Hematopoietic multipotent progenitor cell treated with erythropoietin and hydrocortisone succinate and interleukin-3 and kit ligand, for 4 days (in vitro differentiated cells): ENCODE data around the gene KMT2C.
"Not testable (repeated sequence)": the region's sequence is repeated elsewhere in the genome, so short reads cannot be mapped to it uniquely, and the experiment has no call there.

ENCODE experiments used
- DNase-seq: peaks from one replicate; pipeline ENCODE4 v3.0.0-alpha.2; 2015

Gene KMT2C

GRCh38 chr7:152402384-152403250, 33.2 kb downstream of the KMT2C start:
- DNase-seq: no peak

- DNase-seq: no peak
Measured at GRCh38 chr7:152399344-152399743, 36.5 kb downstream of the KMT2C start.

GRCh38 chr7:152395112-152395511, 40.7 kb downstream of the KMT2C start:
- DNase-seq: no peak

GRCh38 chr7:152394214-152394613, 41.6 kb downstream of the KMT2C start:
- peak; percentile 38 for DNase-seq

GRCh38 chr7:152392254-152392653, 43.5 kb downstream of the KMT2C start:
- DNase-seq: no peak

GRCh38 chr7:152386136-152386764, 49.6 kb downstream of the KMT2C start:
- not testable (repeated sequence) for DNase-seq

- not testable (repeated sequence) for DNase-seq
Measured at GRCh38 chr7:152384235-152385200, 51.3 kb downstream of the KMT2C start.

- peak; percentile 34 for DNase-seq
Measured at GRCh38 chr7:152383341-152384234, 52.2 kb downstream of the KMT2C start.

GRCh38 chr7:152382244-152382643, 53.6 kb downstream of the KMT2C start:
- DNase-seq: peak; percentile 26

- DNase-seq: not testable (repeated sequence)
Measured at GRCh38 chr7:152380931-152381578, 54.7 kb downstream of the KMT2C start.

- not testable (repeated sequence) for DNase-seq
Measured at GRCh38 chr7:152378497-152378896, 57.3 kb downstream of the KMT2C start.

GRCh38 chr7:152376716-152377484, 58.9 kb downstream of the KMT2C start:
- not testable (repeated sequence) for DNase-seq

- DNase-seq: no peak
Measured at GRCh38 chr7:152370297-152370696, 65.5 kb downstream of the KMT2C start.

- DNase-seq: peak; percentile 32
Measured at GRCh38 chr7:152369518-152369917, 66.3 kb downstream of the KMT2C start.

- DNase-seq: no peak
Measured at GRCh38 chr7:152367170-152367569, 68.6 kb downstream of the KMT2C start.

GRCh38 chr7:152366662-152367061, 69.1 kb downstream of the KMT2C start:
- DNase-seq: no peak

- no peak for DNase-seq
Measured at GRCh38 chr7:152365982-152366603, 69.7 kb downstream of the KMT2C start.

- no peak for DNase-seq
Measured at GRCh38 chr7:152363798-152364197, 72.0 kb downstream of the KMT2C start.

GRCh38 chr7:152362128-152362926, 73.5 kb downstream of the KMT2C start:
- no peak for DNase-seq
